Head of caudate nucleus (tissue), 42 donors: ENCODE data around the gene B3GAT2.
"Not testable (repeated sequence)": the region's sequence is repeated elsewhere in the genome, so short reads cannot be mapped to it uniquely, and the experiment has no call there.

Source experiments
- DNase-seq, 42 donors: peaks; one replicate each; pipeline versions ENCODE4 v3.0.0 to v3.0.0-alpha.2; 2020 to 2021; ENCODE audit warnings: mixed read lengths in 7 of 42
- intact Hi-C: fragments of 100-400 bp; cut with DNase I; formaldehyde crosslinking; loops from one replicate; pipeline ENCODE4 v1.15.0; 2022

B3GAT2 gene, protein sequence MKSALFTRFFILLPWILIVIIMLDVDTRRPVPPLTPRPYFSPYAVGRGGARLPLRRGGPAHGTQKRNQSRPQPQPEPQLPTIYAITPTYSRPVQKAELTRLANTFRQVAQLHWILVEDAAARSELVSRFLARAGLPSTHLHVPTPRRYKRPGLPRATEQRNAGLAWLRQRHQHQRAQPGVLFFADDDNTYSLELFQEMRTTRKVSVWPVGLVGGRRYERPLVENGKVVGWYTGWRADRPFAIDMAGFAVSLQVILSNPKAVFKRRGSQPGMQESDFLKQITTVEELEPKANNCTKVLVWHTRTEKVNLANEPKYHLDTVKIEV

DNA sequence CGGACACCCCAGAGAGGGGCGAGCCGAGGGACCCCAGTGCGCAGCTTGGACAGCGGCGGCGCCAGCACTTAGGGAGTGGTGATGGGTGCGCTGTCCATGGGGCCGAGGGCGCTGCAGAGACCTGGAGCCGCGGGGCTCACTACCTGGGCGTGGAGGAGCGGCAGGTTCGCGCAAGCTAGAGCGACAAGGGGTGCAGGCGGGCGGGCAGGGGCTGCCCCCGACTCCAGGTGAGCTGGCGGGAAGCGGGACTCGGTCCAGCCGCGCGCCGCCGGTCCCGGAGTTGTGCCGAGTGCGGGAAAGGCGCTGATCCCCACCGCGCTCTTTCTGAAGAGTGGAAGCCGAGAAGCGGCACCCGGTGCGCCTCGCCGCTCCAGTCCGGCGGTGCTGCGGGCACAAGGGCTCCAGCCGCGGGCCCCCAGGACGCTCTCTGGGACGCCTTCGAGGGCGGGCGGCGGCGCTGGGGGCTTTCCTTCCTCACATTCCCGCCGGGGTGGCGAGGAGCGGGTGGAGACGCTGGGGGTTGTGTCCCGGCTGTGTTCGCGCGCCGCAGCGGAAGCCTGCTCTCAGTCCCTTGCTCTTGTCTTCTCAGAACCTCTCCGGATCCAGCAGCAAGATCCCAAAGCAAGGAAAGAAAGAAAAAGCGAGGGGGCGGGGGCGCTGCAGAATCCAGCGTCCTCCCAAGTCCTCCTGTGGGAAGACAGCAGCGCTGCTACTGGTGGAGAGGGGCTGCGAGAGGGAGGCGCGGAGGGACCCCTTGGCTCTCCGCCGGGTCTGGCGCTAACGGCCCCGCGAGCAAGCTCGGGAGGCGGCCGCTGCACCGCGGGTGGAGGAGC is at the start of gene B3GAT2:
B3GAT2 (minus strand) TSS at position 610 of the 833 bp plus-strand sequence. CDS start 631 bp downstream, outside the sequence.
- DNase-seq: peak in 41 of 42 donors; percentile 12 to 72 (median 48)
- intact Hi-C loops: loop anchor here (5.0 kb wide), 1 partner anchor 249 kb away; no protein-coding TSS in a partner anchor

DNA sequence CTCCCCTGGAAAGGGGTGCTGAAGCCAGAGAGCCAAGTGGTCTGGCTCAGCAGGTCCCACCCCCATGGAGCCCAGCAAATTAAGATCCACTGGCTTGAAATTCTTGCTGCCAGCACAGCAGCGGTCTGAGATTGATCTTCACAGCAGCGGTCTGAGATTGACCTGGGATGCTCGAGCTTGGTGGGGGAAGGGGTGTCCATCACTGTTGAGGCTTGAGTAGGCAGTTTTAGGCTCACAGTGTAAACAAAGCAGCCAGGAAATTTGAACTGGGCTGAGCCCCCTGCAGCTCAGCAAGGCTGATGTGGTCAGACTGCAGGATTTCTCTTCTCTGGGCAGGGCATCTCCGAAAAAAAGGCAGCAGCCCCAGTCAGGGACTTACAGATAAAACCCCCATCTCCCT is 41.3 kb upstream of the B3GAT2 start:
- intact Hi-C loops: no loop called here
- DNase-seq: no peak

DNA sequence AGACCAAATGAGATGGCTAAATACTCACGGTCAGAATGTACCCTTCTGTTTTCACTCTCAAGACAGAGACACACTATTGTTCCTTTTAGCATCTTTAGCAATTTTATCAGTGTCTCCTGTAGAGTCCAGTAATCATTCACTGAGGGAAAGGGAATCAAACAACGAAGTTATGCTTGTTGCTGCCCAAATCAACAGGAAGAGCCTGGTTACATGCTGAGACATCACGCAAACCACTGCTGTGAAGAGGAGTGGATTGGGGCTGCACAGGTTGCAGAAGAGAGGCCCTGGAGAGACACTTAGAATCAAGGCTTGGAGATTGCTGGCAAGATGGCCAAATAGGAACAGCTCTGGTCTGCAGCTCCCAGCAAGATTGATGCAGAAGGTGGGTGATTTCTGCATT is 40.5 kb upstream of the B3GAT2 start:
- intact Hi-C loops: no loop called here
- DNase-seq: no peak

DNA sequence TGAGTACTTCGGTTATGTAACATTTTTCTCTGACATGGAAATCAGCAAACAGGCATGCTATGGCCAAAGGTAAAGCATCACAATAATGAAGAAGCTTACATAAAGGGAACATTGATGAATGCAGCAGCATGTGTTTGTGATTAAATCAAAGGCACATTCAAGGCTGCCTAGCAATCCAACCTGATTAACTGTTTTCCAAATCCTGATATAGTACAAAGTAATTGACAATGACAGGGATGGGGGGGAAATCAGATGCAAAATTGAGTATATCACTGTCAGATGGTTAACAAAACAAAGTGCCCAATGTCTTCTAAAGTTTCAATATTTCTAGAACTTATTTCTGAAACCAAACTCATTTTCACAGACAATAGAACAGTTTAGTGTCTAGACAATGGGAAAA is 39.2 kb upstream of the B3GAT2 start:
- no peak for DNase-seq
- intact Hi-C loops: no loop called here

DNA sequence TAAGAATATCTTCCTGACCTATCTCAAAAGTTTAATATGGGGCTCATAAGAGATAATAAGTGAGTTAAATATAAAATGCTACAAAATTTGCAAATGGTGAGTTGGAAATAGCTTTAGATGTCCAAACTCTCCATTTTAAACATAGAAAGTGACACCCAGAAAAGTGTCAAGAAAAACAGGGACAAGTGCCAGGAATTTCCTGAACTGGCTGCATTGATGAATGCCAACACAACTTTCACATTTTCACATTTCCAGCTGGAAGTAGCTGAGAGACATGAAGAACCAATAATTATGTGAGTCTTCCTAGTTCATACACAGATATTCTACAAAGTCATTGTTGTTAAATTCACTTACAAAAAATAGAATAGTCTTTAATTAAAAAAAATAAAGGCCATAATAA is 38.6 kb upstream of the B3GAT2 start:
- intact Hi-C loops: no loop called here
- DNase-seq: no peak

DNA sequence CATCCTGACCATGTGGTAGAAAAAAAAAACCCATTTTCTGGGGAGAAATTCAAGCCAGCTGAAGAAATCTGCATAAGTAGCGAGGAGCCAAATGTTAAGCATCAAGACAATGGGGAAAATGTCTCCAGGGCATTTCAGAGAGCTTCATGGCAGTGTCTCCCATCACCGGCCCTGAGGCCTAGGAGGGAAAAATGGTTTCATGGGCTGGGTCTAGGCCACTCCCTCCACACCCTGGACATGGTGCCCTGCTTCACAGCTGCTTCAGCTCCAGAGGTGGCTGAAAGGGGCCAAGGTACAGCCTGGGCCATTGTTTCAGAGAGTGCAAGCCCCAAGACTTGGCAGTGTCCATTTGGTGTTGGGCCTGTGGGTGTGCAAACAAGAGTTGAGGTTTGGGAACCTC is 34.4 kb upstream of the B3GAT2 start:
- intact Hi-C loops: no loop called here
- no peak for DNase-seq

DNA sequence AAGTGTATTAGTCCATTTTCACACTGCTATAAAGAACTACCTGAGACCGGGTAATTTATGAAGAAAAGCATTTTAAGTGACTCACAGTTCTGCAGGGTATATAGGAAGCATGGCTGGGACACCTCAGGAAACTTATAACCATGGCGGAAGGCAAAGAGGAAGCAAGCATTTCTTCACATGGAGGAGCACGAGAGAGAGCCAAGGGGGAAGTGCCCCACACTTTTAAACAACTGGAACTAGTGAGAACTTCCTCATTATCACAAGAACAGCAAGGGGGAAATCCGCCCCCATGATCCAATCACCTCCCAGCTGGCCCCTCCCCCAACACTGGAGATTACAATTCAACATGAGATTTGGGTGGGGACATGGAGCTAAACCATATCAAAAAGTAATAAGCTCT is 28.3 kb upstream of the B3GAT2 start:
- DNase-seq: no peak
- intact Hi-C loops: no loop called here

DNA sequence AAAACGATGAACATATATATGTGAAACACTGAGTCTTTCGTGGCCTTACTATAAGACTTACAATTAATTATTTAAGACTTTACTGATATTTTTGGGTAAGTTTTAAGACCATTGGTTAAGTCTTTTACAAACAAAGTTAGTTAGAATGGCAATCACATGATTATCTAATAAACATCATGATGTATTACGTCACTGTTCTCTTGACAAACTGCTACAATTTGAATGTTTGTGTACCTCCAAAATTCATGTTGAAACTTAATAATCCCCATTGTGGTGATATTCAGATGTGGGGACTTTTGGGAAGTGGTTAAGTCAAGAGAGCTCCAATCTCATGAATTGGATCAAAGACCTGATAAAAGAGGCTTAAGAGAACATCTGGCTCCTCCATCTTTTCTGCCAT is 25.9 kb upstream of the B3GAT2 start:
- intact Hi-C loops: no loop called here
- DNase-seq: no peak

DNA sequence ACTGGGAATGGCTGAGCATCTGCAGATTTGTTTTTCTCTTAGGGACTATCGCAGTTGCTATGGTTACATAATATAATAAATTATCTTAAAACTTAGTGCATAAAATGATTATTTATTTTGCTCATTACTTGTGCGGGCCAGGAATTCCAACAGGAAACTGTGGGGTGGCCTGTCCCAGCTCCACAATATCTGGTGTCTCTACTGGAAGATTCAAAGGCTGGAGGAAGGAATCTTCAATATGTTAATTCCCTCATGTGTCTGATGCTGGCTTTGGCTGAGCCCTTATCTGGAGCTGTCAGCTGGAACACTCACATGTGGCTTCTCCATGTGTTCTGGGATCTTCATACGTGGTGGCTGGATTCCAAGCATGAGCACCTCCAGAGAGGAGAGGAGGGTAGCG is 23.9 kb upstream of the B3GAT2 start:
- DNase-seq: no peak
- intact Hi-C loops: no loop called here

DNA sequence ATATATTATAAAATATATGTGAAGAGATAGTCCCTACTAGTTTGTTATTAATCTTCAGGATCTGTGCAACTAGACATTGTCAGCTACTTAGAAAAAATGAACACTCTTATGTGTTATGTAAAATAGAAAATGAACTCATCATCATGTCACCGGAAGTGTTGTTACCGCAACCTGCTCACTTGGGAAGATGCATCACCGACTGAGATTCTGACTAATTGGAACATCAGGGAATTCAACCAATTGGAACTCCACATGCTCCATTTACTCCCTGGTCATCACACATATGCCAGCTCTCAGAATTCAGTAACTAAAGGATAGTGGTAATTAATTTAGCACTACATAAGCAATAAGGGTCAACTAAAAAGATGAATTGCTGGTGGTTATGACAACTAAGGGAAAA is 16.7 kb upstream of the B3GAT2 start:
- intact Hi-C loops: no loop called here
- DNase-seq: no peak

DNA sequence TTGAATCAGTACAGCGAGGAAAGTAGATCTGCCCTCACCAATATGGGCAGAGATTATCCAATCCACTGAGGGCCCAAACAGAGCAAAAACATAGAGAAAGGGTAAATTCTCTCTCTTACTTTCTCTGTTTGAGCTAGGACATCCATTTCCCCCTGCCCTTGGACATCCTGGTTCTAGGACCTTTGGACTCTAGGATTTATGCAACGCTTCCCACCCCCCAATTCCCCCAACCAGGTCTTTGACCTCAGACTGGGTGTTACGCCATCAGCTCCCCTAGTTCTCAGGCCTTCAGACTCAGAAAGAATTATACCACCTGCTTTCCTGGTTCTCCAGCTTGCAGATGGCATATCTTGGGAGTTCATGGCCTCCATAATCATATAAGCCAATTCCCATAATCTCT is 10.2 kb upstream of the B3GAT2 start:
- DNase-seq: no peak
- intact Hi-C loops: no loop called here

DNA sequence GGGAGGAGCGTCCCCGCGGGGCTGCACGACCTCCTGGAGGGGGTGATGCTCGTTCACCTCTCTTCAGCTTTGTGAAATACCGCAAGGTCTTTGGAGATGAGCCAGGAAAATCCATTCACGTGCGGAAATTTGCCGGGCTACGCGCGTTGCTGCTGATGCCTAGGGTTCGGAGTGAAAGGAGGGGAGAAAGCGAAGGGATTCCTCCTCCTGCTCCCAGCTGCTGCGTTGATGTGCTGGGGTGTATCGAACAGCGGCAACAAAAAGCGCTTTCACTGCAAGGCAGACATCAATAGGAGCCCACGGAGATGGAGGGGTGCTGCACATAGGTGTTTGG is 391 bp upstream of the B3GAT2 start:
- intact Hi-C loops: loop anchor here (5.0 kb wide), 1 partner anchor 250 kb away; no protein-coding TSS in a partner anchor

DNA sequence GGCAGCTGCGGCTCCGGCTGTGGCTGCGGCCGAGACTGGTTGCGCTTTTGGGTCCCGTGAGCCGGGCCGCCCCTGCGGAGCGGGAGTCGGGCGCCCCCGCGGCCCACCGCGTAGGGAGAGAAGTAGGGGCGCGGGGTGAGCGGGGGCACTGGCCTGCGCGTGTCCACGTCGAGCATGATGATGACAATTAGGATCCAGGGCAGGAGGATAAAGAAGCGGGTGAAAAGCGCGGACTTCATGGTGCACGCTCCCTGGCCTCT is 739 bp downstream of the B3GAT2 start:
- peak in 1 of 42 donors; percentile 43 for DNase-seq
- intact Hi-C loops: loop anchor here (5.0 kb wide), 1 partner anchor 249 kb away; no protein-coding TSS in a partner anchor

More for the DNA sequence above, 391 bp upstream of the B3GAT2 start:
- peak in 11 of 42 donors; percentile 8 to 46 (median 20) for DNase-seq

DNA sequence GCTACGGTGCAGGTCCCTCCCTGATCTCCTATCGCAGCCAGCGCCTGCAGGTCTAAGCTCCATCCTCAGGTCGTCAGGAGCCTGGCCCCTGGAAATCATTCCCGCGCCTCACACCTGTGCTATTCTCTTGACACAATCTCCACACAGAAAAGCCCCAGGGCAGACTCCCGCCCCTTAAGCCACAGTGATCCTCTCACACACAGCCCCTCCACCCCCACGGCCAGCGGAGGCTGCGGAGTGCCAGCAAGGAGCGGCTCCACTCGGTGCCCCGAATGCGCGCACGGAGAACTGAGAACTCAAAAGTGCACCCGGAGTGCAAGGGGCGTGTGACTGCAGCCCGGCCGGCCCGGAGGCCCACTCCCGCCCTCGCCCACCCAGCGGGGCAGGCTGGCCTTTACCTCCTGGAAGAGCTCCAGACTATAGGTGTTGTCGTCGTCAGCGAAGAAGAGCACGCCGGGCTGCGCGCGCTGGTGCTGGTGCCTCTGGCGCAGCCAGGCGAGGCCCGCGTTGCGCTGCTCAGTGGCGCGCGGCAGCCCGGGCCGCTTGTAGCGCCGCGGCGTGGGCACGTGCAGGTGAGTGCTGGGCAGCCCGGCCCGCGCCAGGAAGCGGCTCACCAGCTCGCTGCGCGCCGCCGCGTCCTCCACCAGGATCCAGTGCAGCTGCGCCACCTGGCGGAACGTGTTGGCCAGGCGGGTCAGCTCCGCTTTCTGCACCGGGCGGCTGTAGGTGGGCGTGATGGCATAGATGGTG is 1.2 kb downstream of the B3GAT2 start:
- peak; percentile 63 to 94 (median 87) for DNase-seq
- intact Hi-C loops: loop anchor here (5.0 kb wide), 1 partner anchor 248 kb away; no protein-coding TSS in a partner anchor

DNA sequence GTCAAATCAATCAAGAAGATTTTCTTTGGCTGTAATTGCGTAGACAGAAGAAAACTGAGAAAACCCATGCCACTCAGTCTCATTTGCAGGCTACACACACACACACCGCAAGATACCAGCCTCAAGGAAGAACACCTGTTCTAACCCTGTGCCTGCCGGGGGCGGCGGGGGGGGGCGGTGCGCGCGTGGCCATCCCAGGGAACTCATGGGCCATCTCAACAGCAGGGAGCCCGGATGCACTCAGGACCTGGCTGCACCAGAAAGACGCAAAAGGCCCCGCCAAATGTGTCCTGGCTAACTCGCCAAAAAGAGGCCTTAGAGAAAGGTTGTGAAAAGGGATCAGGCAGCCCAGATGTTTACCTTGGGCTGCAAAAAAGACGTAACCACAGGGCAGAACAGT is 2.1 kb downstream of the B3GAT2 start:
- peak in 10 of 42 donors; percentile 3 to 47 (median 14) for DNase-seq
- intact Hi-C loops: loop anchor here (5.0 kb wide), 1 partner anchor 247 kb away; no protein-coding TSS in a partner anchor

DNA sequence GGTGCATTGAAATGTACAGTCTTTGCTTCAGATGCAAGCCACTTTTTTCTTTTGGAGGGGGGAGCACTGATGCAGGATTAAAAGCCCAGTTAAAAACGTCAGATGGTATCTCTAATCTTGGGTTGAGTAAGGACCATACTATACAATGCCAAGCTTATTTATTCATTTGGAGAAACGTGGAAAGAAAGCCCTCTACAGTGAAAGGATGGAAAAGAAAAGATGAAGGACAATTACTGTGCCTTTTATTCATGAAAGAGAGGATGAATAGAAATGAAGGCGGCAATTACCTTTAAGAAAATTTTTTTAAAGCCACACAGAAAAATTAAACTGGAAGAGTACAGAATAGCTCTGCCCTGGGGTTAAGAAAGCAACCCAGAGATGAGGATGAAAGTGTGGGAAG is 2.7 kb downstream of the B3GAT2 start:
- no peak for DNase-seq
- intact Hi-C loops: no loop called here

DNA sequence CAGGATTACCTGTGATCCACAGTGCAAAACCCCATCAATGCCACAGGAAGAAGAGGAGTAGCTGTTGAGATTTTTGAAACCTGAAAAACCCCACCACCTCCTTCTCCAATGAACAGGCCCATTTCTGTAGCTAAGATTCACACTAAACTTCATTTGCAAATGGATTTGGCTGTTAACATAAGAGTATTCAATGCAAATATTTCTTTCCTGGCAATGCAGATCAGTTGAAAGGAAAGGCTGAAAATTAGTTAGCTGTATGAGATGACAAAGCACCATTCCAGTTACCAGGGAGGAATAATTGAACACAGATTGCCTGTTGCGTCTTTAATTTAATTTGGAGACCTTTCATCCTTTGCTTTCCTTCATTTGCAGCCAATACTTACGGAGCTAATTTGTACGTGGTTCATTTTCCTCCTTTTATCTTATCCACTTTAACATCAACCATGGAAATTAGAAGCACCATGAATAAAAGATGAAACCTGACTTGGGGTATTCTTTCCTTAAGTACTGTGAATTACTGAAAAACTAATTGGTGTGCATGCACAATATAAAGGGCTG is 4.2 kb downstream of the B3GAT2 start:
- intact Hi-C loops: no loop called here
- DNase-seq: no peak

DNA sequence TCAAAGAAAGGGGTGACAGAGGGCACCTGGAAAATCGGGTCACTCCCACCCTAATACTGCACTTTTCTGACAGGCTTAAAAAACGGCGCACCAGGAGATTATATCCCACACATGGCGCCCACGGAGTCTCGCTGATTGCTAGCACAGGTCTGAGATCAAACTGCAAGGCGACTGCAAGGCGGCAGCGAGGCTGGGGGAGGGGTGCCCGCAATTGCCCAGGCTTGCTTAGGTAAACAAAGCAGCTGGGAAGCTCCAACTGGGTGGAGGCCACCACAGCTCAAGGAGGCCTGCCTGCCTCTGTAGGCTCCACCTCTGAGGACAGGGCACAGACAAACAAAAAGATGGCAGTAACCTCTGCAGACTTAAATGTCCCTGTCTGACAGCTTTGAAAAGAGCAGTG is 12.5 kb downstream of the B3GAT2 start:
- DNase-seq, intact Hi-C loops: not testable (repeated sequence)

DNA sequence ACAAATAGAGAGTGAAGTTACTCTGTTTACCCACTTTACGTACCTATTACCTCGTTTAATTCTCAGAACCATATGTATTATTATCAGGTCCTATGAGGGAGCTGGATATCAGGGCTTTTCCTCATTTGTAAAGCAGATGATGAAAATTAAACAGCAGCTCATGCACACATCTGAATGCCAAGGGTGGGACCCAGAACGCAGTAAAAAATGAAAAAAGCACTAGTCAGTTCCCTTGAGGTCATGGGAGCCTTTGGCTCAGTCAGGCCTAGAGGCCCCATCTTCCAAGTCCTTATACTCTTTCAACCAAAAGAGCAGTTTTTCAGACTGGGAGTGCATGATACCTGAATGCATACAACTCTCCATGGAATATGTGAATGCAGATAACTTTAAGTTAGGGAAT is 23.0 kb downstream of the B3GAT2 start:
- intact Hi-C loops: no loop called here
- DNase-seq: no peak

DNA sequence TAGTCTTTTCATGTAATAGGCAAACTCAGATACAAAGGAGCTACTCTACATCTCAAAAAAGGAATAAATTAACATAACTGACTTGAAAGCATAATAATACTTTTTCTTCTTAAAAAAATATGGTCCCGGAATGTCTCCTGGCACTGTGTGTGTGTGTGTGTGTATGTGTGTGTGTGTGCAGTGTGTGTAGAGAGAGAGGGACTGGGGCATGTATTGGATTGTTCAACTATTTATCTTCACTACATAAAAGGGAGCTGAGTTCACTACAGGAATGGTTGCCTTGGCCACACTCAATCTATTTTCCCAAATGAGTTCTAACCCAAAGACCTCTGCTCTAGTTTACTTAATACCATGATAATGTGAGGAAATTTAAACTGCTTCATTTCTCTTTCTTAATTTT is 51.1 kb downstream of the B3GAT2 start:
- no peak for DNase-seq
- intact Hi-C loops: no loop called here
